GM18526 (cell line): Measurements from ENCODE around the gene KIF4B.

Source experiments
- POLR2A ChIP-seq: IDR thresholded peaks from 3 replicates; pipeline ENCODE4 v1.6.1; 2011; ENCODE audit not compliant: insufficient read length; ENCODE audit errors: extremely low read depth

KIF4B gene, protein sequence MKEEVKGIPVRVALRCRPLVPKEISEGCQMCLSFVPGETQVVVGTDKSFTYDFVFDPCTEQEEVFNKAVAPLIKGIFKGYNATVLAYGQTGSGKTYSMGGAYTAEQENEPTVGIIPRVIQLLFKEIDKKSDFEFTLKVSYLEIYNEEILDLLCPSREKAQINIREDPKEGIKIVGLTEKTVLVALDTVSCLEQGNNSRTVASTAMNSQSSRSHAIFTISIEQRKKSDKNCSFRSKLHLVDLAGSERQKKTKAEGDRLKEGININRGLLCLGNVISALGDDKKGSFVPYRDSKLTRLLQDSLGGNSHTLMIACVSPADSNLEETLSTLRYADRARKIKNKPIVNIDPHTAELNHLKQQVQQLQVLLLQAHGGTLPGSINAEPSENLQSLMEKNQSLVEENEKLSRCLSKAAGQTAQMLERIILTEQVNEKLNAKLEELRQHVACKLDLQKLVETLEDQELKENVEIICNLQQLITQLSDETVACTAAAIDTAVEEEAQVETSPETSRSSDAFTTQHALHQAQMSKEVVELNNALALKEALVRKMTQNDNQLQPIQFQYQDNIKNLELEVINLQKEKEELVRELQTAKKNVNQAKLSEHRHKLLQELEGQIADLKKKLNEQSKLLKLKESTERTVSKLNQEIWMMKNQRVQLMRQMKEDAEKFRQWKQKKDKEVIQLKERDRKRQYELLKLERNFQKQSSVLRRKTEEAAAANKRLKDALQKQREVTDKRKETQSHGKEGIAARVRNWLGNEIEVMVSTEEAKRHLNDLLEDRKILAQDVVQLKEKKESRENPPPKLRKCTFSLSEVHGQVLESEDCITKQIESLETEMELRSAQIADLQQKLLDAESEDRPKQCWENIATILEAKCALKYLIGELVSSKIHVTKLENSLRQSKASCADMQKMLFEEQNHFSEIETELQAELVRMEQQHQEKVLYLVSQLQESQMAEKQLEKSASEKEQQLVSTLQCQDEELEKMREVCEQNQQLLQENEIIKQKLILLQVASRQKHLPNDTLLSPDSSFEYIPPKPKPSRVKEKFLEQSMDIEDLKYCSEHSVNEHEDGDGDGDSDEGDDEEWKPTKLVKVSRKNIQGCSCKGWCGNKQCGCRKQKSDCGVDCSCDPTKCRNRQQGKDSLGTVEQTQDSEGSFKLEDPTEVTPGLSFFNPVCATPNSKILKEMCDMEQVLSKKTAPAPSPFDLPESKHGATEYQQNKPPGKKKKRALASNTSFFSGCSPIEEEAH

DNA sequence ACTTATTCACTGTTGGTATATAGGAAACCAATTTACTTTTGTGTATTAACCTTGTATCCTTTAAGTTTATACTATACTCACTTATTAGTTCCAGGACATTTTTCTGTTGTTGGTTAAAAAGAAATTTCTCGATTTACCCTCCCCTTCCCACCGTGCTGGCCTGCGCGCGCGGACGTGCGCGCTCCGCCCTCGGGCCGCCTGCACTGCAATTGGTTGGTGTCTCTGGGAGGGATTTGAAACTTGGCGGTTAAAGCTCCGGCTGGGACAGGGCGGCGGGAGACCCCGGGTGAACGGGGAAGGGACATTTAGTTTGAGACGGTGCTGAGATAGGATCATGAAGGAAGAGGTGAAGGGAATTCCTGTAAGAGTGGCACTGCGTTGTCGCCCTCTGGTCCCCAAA lies at the start of gene KIF4B:
TSS of gene KIF4B (plus strand) at position 230 of the 400 bp plus-strand sequence. CDS start at position 335, 105 bp downstream.
- no peak for TF ChIP-seq POLR2A

DNA sequence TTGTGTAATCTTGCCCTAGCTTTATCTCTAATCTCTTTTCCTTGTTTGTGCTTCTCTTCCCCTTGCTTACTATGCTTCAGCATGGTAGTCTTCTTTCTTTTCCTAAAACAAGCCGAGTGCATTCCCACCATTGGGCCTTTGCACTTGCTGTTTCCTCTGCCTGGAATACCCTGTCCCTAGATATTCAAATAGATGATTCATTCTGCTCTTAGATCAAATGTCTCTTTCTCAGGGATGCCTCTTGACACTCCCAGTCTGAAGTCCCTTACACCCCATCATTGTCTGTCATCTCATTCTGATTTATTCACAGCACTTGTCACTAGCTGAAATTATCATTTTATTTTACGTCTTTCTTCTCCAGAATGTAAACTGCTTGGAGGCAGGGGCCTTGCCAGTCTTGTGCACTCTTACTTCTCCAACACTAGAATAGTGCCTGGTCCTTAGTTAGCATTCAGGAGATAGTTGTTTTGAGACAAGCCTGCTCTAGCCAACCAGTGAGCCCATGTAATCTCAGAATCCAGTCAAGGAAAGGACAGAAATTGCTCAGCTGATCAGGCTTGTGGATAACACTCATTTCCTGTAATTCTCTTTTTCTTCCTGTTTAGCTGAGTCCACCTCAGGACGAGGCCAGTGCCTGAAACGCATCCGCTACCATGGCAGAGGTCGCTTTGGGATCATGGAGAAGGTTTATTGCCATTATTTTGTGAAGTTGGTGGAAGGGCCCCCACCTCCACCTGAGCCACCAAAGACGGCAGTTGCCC lies 47.3 kb upstream of the KIF4B start:
- no peak for TF ChIP-seq POLR2A

DNA sequence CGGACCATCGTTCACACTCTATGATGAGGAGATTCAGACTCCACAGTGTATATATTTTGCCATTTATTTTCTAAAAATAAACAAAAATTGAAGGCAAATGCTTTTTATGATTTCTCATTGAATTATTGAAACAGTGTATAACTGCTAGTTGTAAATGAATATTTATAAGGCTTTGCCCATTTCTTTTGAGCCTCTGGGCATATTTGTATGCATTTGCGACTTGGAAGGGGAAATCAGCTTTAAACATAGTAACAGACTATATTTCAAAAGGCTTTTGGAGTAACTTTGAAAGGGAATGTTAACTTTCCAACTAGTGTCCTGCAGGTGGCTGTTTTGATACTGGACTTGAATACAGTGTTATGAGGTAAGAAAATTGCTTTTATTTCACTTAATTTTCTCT lies 46.7 kb upstream of the KIF4B start:
- no peak for TF ChIP-seq POLR2A

DNA sequence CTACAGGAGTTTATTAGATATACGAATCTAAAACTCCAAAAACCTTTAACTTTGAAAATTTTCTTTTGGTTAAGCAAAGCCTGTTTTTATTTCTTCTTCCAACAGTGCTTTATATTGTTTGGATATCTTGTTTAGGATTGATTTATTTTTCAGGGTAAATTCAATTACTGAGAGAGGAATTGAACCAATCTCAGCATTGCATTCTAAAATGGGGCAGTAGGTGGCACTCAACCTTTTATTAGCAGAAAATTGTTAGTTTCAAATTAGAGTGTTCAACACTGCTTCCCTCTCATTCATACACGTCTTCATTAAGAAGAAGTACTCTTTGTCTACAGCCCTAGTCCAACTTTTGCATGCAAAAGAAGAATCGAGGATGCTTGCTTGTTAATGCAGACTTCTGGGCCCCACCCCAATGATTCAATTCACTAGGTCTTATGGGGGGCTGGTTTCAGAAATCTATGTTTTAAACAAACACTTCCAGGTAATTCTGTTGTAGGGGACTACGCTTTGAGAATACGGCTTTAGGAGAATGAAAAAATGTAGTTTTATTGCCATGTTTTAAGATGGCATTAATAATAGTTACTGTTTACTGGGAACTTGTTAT lies 46.0 kb upstream of the KIF4B start:
- no peak for TF ChIP-seq POLR2A

DNA sequence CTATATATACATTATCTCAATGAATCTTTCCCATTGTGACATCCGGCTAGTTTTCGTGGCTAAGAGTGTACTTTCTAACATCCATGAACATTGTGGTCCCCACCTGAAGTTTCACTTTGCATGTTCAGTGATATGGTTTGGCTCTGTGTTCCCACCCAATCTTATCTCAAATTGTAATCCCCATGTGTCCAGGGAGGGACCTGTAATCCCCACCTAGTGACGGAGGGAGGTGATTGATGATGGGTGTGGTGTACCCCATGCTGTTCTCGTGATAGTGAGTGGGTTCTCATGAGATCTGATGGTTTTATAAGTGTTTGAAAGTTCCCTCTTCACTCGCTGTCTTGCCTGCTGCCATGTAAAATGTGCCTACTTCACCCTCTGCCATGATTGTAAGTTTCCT lies 44.6 kb upstream of the KIF4B start:
- TF ChIP-seq POLR2A, result no peak

DNA sequence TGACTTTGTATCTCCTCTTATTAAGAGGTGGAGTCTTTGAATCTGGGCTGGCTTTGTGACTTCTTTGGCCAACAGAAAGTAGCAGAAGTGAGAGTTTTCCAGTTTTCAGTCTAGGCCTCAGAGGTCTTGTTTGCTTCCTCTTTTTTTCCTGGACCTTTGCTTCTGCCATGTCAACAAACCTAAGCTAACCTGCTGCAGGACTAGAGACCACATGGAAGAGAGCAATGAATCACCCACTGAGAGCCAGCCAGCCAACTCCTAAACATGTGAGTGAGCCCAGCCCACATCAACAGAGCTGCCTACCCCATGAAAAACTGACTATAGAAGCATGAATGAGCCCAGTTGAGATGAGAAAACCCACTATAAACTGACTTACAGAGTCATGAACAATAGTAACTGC lies 42.8 kb upstream of the KIF4B start:
- TF ChIP-seq POLR2A, result no peak

DNA sequence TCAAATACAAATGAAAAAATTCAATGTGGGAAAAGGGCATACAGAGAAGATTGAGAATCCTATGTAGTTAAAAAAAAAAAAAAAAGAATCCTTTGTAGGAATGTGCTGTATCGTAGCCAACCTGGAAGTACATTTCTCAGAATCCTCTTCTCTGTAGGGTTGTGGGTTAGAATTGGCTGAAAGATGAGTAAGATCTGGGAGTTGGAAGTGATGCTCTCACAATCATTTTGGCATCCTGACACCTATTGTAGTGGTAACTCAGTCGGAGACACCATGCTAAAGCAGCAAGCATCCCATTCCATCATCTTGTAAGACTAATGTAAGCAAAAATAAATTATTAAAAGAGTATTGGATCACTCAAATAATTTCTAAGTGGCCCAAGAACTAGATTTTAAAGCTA lies 42.1 kb upstream of the KIF4B start:
- TF ChIP-seq POLR2A, result no peak

DNA sequence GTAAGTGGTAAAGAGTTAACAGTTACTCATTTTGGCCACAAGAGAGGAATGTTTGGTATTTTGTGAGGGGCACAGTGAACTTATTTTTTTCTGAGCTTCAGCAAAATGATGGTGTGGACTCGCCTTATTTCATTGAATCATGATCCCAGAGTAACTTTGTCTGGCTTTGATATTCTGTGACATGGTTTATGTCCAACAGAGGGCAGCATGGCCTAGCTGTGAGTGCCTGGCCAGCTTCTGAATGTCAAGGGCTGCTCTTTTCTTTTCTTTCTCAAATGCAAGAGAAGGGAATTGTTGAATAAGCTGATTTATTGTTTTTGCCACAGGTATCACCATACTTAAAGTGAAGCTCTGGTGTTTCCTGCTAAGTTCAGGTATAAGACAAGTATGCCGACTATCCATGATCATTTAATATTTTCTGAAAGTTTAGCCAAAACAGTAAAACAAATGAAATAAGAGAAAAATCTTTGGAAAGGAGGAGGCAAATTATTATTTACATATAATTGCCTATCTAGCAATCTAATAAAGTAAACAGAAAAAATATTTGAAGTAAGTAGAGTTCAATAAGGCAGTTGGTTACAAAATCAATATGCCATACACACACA lies 41.0 kb upstream of the KIF4B start:
- TF ChIP-seq POLR2A, result no peak

DNA sequence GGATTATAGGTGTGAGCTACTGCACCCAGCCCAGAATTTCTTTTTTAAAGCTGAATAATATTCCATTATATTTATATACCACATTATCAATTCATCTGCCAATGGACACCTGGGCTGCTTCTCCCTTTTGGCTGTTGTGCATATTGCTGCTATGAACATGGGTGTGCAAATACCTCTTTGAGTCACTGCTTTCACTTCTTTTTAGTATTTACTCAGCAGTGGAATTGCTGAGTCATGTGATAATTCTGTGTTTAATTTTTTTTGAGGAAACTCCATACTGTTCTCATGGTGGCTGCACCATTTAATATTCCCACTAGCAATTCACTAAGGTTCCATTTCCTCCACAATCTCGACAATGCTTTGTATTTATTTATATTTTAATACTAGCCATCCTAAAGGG lies 36.1 kb upstream of the KIF4B start:
- TF ChIP-seq POLR2A, result no peak

DNA sequence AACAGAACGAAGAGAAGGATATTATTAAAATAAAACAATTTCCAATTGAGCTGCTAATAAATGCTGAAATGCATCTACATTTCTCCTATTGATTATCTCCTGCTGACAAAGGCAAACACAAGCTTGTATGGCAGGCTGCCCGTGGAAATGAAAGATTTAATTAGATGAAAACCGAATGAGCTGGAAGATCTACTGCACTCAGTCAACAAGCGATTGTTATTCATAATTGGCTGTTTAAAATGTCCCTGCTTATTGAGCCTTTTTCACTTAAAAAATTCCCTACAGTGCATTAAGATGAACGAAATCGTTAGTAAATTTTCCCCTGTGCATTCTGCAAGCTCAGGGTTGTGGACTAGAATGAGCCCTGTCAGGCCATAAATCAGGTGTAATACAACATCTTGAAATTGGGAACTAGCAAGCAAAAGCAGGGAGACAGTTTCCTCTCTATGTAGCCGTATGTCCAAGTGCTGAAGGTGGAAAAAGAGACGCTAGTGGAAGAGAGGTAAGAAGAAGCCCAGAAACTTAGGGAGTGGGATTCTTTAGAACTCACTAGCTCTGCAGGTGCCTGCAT lies 28.5 kb upstream of the KIF4B start:
- no peak for TF ChIP-seq POLR2A

DNA sequence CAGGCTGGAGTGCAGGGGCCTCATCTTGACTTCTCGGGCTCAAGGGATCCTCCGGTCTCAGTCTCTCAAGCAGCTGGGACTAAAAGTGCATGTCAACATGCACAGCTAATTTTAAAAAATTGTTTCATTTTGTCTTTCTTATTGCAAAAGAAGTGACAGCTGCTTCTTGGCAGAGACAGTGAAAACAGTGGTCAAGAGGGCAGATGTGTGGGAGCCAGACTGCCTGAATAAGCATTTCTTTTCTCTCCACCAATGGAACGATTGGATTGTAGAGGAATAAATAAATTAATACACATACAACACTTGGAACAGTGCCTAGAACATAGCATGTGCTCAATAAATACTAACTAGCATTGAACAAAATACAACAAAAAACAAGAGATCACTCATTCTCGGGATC lies 27.4 kb upstream of the KIF4B start:
- TF ChIP-seq POLR2A, result no peak

DNA sequence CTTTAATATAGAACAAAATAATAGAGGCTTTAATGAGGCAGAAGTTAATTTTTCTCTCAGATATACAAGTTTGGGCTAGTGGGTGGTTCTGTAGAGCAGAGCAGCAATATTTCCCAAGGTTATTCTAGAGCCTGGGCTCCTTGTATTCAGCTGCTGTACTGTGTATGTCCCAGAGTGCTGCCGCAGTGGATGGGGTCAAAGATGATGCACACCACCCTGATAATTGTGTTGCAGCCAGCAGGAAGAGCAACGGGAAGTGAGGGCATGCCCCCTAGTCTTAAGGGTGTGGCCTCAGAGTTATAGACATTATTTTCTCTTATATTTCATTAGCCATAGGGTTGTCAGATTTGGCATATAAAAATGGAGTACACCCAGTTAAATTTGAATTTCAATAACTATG lies 23.9 kb upstream of the KIF4B start:
- no peak for TF ChIP-seq POLR2A

DNA sequence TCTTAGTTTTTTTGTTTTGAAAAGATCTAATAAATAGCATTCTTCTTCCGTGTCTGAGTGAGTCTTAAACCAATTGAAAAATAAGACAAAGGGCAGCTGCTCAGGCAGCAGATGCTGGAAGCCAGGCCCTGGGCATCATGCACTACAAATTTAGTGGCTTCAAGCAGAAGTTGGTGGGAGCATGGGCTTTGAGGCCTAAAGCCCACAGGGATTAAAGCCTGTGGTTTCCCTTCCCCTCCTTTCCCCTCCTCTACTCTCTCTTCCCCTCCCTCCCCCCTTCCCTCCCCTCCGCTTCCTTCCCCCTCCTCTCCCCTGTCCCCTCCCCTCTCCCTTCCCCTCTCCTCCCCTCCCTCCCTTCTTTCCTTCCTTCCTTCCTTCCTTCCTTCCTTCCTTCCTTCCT lies 20.1 kb upstream of the KIF4B start:
- no peak for TF ChIP-seq POLR2A

DNA sequence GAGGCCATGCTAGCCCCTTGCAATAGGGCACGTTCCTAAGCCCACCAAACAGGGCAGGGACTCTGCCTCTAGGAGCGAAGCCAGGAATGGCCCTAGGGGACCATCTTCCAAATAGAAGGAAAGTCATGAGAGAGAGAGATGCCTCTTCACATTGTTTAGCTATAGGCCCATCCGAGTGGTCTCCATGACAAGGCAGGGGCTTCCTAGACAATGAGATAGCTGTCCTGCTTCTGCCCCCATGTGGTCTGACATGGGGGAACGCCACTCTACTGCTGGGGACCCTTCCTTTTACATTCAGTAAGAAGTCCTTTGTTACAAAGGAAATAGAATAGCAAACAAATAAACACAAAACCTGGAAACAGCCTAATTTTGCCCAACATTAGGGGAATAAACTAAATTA lies 17.9 kb upstream of the KIF4B start:
- no peak for TF ChIP-seq POLR2A
